Measurements from ENCODE around the gene PNLIPRP3.
A peak's percentile ranks its signal among the peaks of the same experiment; 100 is the strongest.

GRCh38 chr10:116470768-116471415 is 43.2 kb downstream of the PNLIPRP3 start:
- TF ChIP-seq CHD1 (IDR thresholded peaks at IDR 0.05; ENCODE audit: low read depth, low read length) = no peak
- TF ChIP-seq RAD21 (IDR thresholded peaks at IDR 0.05; ENCODE audit: low read length) = no peak
- no peak for TF ChIP-seq RCOR1 (IDR thresholded peaks at IDR 0.05; ENCODE audit: insufficient replicate concordance, low read length)
- no peak for TF ChIP-seq POLR2A (IDR thresholded peaks at IDR 0.05; ENCODE audit: low read depth, low read length)
- TF ChIP-seq MAFK (IDR thresholded peaks at IDR 0.05; ENCODE audit: low read depth, low read length) = no peak
- peak; percentile 18; the same call in 1 of the 2 replicates for TF ChIP-seq CTCF (conservative IDR thresholded peaks at IDR 0.05; ENCODE audit: low read depth, low read length)
- no peak for TF ChIP-seq CEBPB (IDR thresholded peaks at IDR 0.05; ENCODE audit: low read depth, low read length)
- TF ChIP-seq MAZ (IDR thresholded peaks at IDR 0.05; ENCODE audit: borderline replicate concordance, low read depth, low read length) = no peak
- no peak for TF ChIP-seq SMC3 (IDR thresholded peaks at IDR 0.05; ENCODE audit: low read depth, low read length)
- TF ChIP-seq MXI1 (IDR thresholded peaks at IDR 0.05; ENCODE audit: borderline replicate concordance, low read depth, low read length) = no peak
- TF ChIP-seq, protein P1, sequence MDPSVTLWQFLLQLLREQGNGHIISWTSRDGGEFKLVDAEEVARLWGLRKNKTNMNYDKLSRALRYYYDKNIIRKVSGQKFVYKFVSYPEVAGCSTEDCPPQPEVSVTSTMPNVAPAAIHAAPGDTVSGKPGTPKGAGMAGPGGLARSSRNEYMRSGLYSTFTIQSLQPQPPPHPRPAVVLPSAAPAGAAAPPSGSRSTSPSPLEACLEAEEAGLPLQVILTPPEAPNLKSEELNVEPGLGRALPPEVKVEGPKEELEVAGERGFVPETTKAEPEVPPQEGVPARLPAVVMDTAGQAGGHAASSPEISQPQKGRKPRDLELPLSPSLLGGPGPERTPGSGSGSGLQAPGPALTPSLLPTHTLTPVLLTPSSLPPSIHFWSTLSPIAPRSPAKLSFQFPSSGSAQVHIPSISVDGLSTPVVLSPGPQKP (IDR thresholded peaks at IDR 0.05; ENCODE audit: borderline replicate concordance, low read depth, low read length) = no peak
- TF ChIP-seq NFE2L2 (IDR thresholded peaks at IDR 0.05; ENCODE audit: low read depth, low read length) = no peak
- TF ChIP-seq, protein P2, sequence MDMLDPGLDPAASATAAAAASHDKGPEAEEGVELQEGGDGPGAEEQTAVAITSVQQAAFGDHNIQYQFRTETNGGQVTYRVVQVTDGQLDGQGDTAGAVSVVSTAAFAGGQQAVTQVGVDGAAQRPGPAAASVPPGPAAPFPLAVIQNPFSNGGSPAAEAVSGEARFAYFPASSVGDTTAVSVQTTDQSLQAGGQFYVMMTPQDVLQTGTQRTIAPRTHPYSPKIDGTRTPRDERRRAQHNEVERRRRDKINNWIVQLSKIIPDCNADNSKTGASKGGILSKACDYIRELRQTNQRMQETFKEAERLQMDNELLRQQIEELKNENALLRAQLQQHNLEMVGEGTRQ (IDR thresholded peaks at IDR 0.05; ENCODE audit: low read depth, low read length) = no peak
